OCI-M2 (cell line): ENCODE data around the gene SCEL.
"Not testable (repeated sequence)": the region's sequence is repeated elsewhere in the genome, so short reads cannot be mapped to it uniquely, and the experiment has no call there.

Experiments used
- DNase-seq: peaks from one replicate; lab custom pipeline; 2025; ENCODE audit not compliant: unreplicated experiment; lab: John Stamatoyannopoulos, UW

SCEL gene

GRCh38 chr13:77535448-77535847, at the start of gene SCEL:
Gene SCEL, plus strand, starts transcription at chr13:77535706. Its CDS starts 20,170 bp downstream, at chr13:77555876.
- no peak for DNase-seq

- no peak for DNase-seq
Observed at GRCh38 chr13:77489566-77490337, 45.8 kb upstream of the SCEL start.

GRCh38 chr13:77492982-77493381, 42.5 kb upstream of the SCEL start:
- DNase-seq: no peak

GRCh38 chr13:77494226-77494625, 41.3 kb upstream of the SCEL start:
- DNase-seq: no peak

- no peak for DNase-seq
Observed at GRCh38 chr13:77497350-77497749, 38.2 kb upstream of the SCEL start.

- DNase-seq: no peak
Observed at GRCh38 chr13:77497835-77498234, 37.7 kb upstream of the SCEL start.

GRCh38 chr13:77502104-77502720, 33.3 kb upstream of the SCEL start:
- DNase-seq: no peak

- DNase-seq: no peak
Observed at GRCh38 chr13:77503398-77503797, 32.1 kb upstream of the SCEL start.

GRCh38 chr13:77506874-77507273, 28.6 kb upstream of the SCEL start:
- DNase-seq: no peak

GRCh38 chr13:77507931-77508776, 27.4 kb upstream of the SCEL start:
- DNase-seq: no peak

- DNase-seq: no peak
Observed at GRCh38 chr13:77508959-77509620, 26.4 kb upstream of the SCEL start.

GRCh38 chr13:77510156-77510555, 25.4 kb upstream of the SCEL start:
- DNase-seq: no peak

- DNase-seq: no peak
Observed at GRCh38 chr13:77511552-77511951, 24.0 kb upstream of the SCEL start.

- no peak for DNase-seq
Observed at GRCh38 chr13:77513719-77514335, 21.7 kb upstream of the SCEL start.

- no peak for DNase-seq
Observed at GRCh38 chr13:77514336-77514726, 21.2 kb upstream of the SCEL start.

GRCh38 chr13:77515785-77516184, 19.7 kb upstream of the SCEL start:
- no peak for DNase-seq

GRCh38 chr13:77516342-77516789, 19.1 kb upstream of the SCEL start:
- no peak for DNase-seq

- no peak for DNase-seq
Observed at GRCh38 chr13:77518266-77518665, 17.2 kb upstream of the SCEL start.

- not testable (repeated sequence) for DNase-seq
Observed at GRCh38 chr13:77519396-77519795, 16.1 kb upstream of the SCEL start.

GRCh38 chr13:77519808-77520207, 15.7 kb upstream of the SCEL start:
- no peak for DNase-seq

GRCh38 chr13:77521194-77521593, 14.3 kb upstream of the SCEL start:
- DNase-seq: no peak
